PFSK-1 (cell line): Measurements from ENCODE around the gene DHPS.

Source experiments
- FOXP2 ChIP-seq: optimal IDR thresholded peaks from 2 replicates; pipeline ENCODE3; 2011; ENCODE audit warnings: borderline replicate concordance, control low read depth, inconsistent platforms; ENCODE audit not compliant: insufficient read depth; ENCODE audit errors: extremely low read length, extremely low read depth
- POLR2AphosphoS5 ChIP-seq: IDR thresholded peaks from 2 replicates; pipeline ENCODE4 v1.6.1; 2012; ENCODE audit warnings: low read depth, mild to moderate bottlenecking, control low read depth, low read length, moderate library complexity
- SIN3A ChIP-seq: IDR thresholded peaks from 2 replicates; pipeline ENCODE4 v1.6.1; 2012; ENCODE audit warnings: mild to moderate bottlenecking, low read length, moderate library complexity, borderline replicate concordance; ENCODE audit not compliant: insufficient read depth
- TAF1 ChIP-seq: IDR thresholded peaks from 2 replicates; pipeline ENCODE4 v1.6.1; 2012; ENCODE audit warnings: low read length, control low read depth, borderline replicate concordance; ENCODE audit not compliant: insufficient read depth
- TF ChIP-seq, protein P1 (sequence below), 2 experiments: IDR thresholded peaks; 2 replicates each; pipeline versions ENCODE4 v1.6.1 to v1.8.0; 2011 to 2012; ENCODE audit warnings: low read depth in 2 of 2, low read length in 2 of 2, control low read depth in 1 of 2, inconsistent platforms in 1 of 2, mild to moderate bottlenecking in 1 of 2, moderate library complexity in 1 of 2; ENCODE audit not compliant: insufficient read depth in 1 of 2

The DHPS gene

DNA sequence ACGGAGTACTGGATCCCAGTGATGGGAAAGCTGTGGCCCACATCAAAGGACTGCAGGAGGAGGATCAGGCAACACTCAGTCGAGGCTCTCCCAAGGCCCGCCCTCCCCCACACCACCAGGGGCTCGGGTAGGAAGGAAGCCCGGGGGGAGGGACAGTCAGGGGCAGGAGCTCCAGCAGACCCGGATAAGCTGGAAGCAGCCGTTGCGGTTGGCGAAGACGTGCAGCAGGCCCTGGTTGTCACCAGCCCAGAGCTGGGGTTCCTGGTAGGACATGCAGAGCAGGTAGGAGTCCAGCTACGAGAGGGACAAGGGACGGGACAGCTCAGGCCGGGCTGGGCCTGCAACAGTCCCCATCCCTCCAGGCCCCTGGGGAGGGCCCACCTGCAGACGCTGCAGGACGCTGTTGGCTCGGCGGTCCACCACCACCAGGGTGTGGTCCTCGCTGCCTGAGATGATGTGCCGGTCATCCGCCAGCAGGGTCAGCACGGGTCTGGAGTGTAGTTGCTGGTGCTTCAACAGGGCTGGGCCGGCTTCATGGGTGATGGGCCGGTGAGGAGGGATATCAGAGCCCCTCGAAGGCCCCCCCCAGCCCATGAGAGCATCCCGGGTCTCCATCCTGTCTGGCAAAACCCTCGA is 8.0 kb upstream of the DHPS start:
- TF ChIP-seq FOXP2 (no peak), SIN3A (no peak), TAF1 (no peak), POLR2AphosphoS5 (no peak)
- TF ChIP-seq, protein P1, sequence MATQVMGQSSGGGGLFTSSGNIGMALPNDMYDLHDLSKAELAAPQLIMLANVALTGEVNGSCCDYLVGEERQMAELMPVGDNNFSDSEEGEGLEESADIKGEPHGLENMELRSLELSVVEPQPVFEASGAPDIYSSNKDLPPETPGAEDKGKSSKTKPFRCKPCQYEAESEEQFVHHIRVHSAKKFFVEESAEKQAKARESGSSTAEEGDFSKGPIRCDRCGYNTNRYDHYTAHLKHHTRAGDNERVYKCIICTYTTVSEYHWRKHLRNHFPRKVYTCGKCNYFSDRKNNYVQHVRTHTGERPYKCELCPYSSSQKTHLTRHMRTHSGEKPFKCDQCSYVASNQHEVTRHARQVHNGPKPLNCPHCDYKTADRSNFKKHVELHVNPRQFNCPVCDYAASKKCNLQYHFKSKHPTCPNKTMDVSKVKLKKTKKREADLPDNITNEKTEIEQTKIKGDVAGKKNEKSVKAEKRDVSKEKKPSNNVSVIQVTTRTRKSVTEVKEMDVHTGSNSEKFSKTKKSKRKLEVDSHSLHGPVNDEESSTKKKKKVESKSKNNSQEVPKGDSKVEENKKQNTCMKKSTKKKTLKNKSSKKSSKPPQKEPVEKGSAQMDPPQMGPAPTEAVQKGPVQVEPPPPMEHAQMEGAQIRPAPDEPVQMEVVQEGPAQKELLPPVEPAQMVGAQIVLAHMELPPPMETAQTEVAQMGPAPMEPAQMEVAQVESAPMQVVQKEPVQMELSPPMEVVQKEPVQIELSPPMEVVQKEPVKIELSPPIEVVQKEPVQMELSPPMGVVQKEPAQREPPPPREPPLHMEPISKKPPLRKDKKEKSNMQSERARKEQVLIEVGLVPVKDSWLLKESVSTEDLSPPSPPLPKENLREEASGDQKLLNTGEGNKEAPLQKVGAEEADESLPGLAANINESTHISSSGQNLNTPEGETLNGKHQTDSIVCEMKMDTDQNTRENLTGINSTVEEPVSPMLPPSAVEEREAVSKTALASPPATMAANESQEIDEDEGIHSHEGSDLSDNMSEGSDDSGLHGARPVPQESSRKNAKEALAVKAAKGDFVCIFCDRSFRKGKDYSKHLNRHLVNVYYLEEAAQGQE (IDR thresholded peaks at IDR 0.05; ENCODE audit: insufficient read depth in 1 of 2, low read depth in 2 of 2, low read length in 2 of 2), result no peak

DNA sequence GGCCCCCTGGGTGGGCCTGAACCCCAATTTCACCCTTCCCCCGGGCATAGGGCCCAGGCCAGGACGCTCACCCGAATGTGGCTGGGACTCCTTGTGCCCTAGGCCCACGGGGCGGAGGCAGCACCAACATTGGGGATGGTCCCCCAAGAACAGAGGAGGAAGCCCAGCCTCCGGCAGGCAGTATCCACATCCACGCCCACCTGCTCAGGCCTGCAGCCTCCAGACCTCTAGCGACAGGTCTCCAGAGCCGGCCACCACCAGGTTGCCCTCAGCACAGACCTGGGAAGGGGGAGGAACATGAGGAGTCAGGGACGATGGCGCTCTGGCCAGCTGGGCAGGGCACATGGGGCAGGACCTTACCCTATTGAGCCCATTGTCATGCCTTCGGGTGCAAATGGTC is 7.3 kb upstream of the DHPS start:
- TF ChIP-seq POLR2AphosphoS5 (no peak), FOXP2 (no peak), SIN3A (no peak), TAF1 (no peak)
- TF ChIP-seq, protein P1 (IDR thresholded peaks at IDR 0.05; ENCODE audit: insufficient read depth in 1 of 2, low read depth in 2 of 2, low read length in 2 of 2), result no peak

DNA sequence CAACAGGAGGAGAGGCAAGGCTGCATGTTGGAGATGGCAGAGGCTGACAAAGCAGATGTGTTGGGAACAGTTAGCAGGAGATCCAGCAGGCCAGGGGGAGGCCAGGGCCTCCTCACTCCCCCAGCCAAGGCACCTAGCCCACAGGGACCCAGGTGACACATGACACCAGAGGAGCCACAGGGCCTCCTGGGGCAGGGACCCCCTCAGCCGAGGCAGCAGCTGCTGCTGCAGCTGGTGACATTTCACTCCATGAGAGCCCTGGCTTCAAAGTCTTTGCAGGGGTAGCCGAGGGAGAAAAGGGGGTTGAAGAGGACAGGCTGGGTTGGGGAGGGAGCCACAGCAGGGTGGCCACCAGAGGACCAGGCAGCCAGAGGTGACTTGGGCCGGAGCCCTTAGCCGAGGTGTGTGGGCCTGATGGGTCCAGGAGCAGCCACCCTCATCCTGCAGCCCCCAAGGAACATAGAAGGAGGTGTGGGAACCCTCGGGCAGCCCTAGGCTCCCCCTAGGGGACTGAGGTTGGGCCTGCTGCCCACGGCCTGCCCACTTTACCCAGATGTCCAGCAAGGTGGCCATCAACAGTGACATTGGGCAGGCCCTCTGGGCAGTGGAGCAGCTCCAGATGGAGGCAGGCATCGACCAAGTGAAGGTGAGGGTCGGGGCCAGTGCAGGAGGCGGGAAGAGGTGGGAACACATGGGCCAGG is 6.0 kb upstream of the DHPS start, which contains the start of gene GNG14:
TSS of gene GNG14 (plus strand) at position 503 of the 701 bp plus-strand sequence. CDS start at position 554, 51 bp downstream.
- no peak for TF ChIP-seq TAF1
- TF ChIP-seq, protein P1 (IDR thresholded peaks at IDR 0.05; ENCODE audit: insufficient read depth in 1 of 2, low read depth in 2 of 2, low read length in 2 of 2), result no peak
- no peak for TF ChIP-seq FOXP2
- no peak for TF ChIP-seq SIN3A
- TF ChIP-seq POLR2AphosphoS5, result no peak

DNA sequence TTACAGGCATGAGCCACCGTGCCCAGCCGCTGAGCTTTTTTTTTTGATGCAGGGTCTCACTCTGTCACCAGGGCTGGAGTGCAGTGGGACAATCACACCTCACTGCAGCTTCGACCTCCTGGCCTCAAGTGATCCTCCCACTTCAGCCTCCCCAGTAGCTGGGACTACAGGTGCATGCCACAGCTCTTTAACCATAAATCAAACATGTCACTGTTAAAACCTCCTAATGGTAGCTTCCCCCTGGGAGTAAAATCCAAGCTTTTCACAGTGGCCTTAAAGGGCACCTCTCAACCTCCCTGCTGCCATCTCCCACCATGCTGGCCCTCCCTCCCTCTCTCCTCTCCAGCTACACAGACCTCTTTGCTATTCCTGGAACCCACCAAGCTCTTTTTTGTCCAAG is 4.2 kb upstream of the DHPS start:
- no peak for TF ChIP-seq TAF1
- TF ChIP-seq, protein P1 (IDR thresholded peaks at IDR 0.05; ENCODE audit: insufficient read depth in 1 of 2, low read depth in 2 of 2, low read length in 2 of 2), result no peak
- TF ChIP-seq FOXP2, result no peak
- no peak for TF ChIP-seq POLR2AphosphoS5
- no peak for TF ChIP-seq SIN3A
